ENCODE data around the gene KCNK17.

KCNK17 gene

GRCh38 chr6:39327507-39327906 lies 13.3 kb upstream of the KCNK17 start:
- no peak overlapping the region for H3K4me3 ChIP-seq (ENCODE audit: low read length)
- DNase-seq (ENCODE audit: low read depth) = no peak
- TF ChIP-seq, protein P1, sequence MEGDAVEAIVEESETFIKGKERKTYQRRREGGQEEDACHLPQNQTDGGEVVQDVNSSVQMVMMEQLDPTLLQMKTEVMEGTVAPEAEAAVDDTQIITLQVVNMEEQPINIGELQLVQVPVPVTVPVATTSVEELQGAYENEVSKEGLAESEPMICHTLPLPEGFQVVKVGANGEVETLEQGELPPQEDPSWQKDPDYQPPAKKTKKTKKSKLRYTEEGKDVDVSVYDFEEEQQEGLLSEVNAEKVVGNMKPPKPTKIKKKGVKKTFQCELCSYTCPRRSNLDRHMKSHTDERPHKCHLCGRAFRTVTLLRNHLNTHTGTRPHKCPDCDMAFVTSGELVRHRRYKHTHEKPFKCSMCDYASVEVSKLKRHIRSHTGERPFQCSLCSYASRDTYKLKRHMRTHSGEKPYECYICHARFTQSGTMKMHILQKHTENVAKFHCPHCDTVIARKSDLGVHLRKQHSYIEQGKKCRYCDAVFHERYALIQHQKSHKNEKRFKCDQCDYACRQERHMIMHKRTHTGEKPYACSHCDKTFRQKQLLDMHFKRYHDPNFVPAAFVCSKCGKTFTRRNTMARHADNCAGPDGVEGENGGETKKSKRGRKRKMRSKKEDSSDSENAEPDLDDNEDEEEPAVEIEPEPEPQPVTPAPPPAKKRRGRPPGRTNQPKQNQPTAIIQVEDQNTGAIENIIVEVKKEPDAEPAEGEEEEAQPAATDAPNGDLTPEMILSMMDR (conservative IDR thresholded peaks at IDR 0.05; ENCODE audit: low read depth, low read length) = no peak

GRCh38 chr6:39322306-39322850 lies 8.2 kb upstream of the KCNK17 start, which contains the start of gene KCNK16:
Gene KCNK16 (minus strand): TSS chr6:39322702. CDS start chr6:39322540, 162 bp downstream.
- DNase-seq (ENCODE audit: low read depth) = no peak
- H3K4me3 ChIP-seq (ENCODE audit: low read length) = no peak within 1 kb of the TSS
- TF ChIP-seq, protein P1 (conservative IDR thresholded peaks at IDR 0.05; ENCODE audit: low read depth, low read length) = no peak

- H3K4me3 ChIP-seq (ENCODE audit: low read length) = no peak overlapping the region
- no peak for DNase-seq (ENCODE audit: low read depth)
- TF ChIP-seq, protein P1 (conservative IDR thresholded peaks at IDR 0.05; ENCODE audit: low read depth, low read length) = no peak
Observed at GRCh38 chr6:39321761-39322160, 7.5 kb upstream of the KCNK17 start.

DNA sequence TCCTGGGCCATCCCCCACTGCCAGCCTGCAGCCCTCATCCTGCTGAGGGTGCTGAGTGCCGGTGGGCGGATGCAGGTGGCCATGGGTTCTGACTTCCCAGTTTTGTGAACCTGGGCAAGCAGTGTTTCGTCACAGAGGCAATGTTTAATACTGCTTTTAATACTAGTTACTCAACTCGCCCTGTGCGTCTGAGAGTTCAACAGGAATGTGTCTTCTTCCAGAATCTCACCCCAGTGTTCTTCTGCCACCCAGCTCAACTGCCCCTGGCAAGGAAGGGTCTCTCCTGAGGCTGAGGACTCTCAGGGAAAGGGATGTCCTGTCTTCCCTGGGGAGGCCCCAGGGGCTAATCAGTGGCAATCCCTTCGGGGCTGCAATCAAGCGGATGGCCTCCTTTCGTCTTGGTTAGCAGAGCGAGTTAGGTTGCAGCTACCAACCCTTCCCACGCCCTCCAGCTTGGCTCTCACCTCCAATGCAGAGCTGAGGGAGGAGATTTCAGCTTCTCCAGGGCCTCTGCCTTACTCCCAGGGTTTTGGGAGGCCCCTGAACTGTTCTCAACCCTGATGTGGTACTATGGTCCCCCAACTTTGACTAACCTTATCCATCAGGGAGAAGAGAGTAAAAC lies 6.3 kb upstream of the KCNK17 start:
- no peak overlapping the region for H3K4me3 ChIP-seq (ENCODE audit: low read length)
- TF ChIP-seq, protein P1 (conservative IDR thresholded peaks at IDR 0.05; ENCODE audit: low read depth, low read length) = no peak
- no peak for DNase-seq (ENCODE audit: low read depth)

GRCh38 chr6:39319621-39320362 lies 5.6 kb upstream of the KCNK17 start:
- TF ChIP-seq, protein P1 (conservative IDR thresholded peaks at IDR 0.05; ENCODE audit: low read depth, low read length) = no peak

DNA sequence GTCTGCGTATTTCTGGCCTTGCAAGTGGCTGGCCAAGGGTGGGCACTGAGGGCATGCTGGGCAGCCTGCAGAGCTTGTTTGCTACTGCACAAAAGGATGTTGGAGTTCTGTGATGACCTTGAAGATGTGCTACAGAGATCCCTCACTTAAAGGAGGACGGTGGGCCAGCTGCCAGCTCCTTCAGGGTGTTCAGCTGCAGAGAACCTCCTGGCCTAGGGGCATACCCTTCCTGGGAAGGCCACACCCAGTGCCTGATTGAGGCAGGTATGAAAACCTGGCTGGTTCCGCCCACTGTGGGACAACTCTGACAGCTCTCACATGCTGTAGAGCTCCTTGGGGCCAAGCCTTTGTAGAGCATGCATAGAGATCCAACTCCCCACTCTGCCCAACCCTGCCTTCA lies 3.0 kb upstream of the KCNK17 start:
- no peak overlapping the region for H3K4me3 ChIP-seq (ENCODE audit: low read length)
- DNase-seq (ENCODE audit: low read depth) = no peak
- TF ChIP-seq, protein P1 (conservative IDR thresholded peaks at IDR 0.05; ENCODE audit: low read depth, low read length) = no peak

More at GRCh38 chr6:39319621-39320362, 5.6 kb upstream of the KCNK17 start:
- no peak for DNase-seq (ENCODE audit: low read depth)
- no peak overlapping the region for H3K4me3 ChIP-seq (ENCODE audit: low read length)
